Mesenteric fat pad (tissue), 1 donor: ENCODE results near the gene PGM2L1. TPM values are rescaled to one million over a fixed set of nuclear protein-coding genes. Genes with fewer than 3 reads are reported as not detected.

Source experiments
- DNase-seq: peaks from one replicate; pipeline ENCODE4 v3.0.0-alpha.2; 2020; ENCODE audit warnings: low spot score
- microRNA-seq: library from miRNA; unstranded; fragments of <30 nt; microRNA quantifications from one replicate; pipeline ENCODE4 v1.2.0, GENCODE V29; 2020; ENCODE audit warnings: borderline number of aligned reads
- total RNA-seq: library from RNA; stranded (reverse); fragmentation: NEBNext Ultra II Directional; extraction: Animal tissue kit (Norgen Biotek cat#: 25700); gene quantifications from one replicate; pipeline ENCODE4 v1.2.1, GENCODE V29; 2021
- donor health status: DM: yes; HTN: yes; CAD: no.

Gene PGM2L1
- total RNA-seq, 1 donor from 2014 or later = 2.8 TPM

GRCh38 chr11:74307434-74307833, 90.8 kb downstream of the PGM2L1 start:
- DNase-seq = no peak

DNA sequence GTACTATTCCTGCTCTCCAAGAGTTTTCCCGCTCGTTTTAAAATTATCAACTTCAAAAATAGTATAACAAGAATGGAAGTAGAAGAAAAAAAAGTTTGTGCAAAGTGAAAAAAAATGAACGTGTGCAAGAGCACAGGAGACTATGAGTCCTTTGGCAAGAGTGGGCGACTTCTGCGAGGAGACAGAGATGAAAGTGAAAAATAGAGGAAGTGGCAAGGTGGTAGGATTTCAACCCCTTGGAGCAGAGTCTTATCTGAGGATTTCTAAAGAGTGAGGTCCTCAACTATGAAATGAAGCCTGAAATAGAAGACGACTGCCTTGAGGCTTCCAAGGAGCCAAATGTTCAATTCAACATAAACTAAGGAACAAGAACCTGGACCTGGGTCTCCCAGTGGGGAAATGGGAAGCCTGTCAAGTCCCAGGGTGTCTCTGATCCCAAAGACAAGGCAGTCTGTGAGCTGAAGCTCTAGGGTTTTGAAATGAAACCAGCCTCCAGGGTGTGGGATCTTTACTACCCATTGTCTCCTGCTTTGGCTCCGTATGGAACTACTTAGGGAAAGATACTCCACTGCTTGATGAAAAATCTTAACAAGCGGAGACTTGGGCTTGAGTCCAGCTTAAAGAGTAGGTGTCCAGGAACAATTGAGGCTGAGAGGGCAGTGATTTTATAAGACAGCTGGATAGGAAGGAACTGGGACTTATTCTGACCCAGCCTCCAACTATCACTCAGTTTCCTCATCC, 91.6 kb downstream of the PGM2L1 start:
- no peak for DNase-seq

- DNase-seq = no peak
These were observed 99.2 kb downstream of the PGM2L1 start for GRCh38 chr11:74299015-74299414.

DNA sequence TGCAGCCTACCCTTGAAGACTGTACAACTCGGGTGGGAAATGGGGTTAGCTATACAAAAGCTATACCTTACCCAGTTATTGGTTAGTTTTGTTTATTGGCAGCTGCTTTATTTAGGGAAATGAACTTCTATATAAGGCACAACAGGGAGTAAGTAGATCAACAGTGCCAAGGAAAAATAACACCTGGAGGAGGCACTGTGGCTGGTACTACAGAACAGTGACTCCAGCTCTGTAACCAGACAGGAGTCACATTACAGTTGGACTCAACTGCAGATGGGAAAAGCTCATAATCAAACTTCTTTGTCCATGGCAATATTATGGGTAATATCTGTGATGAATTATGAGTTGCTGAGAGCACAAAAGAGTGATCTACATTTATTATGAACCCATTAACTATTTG, 100.7 kb downstream of the PGM2L1 start:
- DNase-seq = no peak

DNA sequence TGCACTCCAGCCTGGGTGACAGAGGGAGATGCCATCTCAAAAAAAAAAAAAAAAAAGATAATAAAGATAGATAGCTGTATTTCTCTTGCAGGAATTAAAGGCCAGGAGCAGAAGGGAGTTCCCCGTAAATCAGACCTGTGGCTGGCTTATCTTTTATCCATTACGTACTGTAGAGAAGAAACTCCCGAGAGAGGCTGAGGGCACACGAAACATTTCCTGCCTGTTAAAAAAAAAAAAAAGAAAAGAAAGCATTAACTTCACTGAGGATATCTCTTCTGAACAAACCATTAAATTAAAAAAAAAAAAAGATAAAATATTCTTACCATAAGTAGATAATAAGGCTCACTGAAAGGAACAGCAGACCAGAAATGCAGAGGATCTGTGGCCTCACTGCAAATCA, 109.3 kb downstream of the PGM2L1 start:
- no peak for DNase-seq

GRCh38 chr11:74288161-74288560, 110.1 kb downstream of the PGM2L1 start:
- DNase-seq = no peak

GRCh38 chr11:74284466-74284865, 113.8 kb downstream of the PGM2L1 start:
- no peak for DNase-seq

DNA sequence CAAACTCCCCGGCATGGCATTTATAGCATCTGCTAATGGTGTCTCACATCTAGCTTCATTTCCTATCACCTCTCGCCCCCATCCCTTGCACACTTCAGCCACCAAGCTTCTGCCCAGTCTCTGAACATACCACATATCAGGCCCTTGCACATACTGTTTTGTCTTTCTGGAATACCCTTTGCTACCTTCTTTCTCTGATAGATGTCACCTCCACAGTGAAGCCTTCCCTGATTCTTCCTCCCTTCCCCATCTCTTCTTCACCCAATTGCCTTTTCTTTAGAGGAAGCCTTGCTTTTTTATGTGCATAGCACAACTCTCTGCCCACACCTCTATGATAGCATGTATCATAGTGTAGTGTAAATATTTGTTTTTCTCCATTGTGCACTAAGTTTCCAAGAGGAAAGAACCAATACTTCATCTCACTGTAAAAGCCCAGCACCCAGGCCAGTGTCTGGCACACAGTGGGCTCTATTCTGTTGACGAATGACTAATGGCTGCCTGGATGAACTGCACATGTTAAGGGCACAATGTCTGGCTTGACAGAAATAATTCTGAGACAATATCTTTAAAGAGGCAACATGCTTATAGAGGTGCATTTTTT, 114.6 kb downstream of the PGM2L1 start:
- no peak for DNase-seq

DNA sequence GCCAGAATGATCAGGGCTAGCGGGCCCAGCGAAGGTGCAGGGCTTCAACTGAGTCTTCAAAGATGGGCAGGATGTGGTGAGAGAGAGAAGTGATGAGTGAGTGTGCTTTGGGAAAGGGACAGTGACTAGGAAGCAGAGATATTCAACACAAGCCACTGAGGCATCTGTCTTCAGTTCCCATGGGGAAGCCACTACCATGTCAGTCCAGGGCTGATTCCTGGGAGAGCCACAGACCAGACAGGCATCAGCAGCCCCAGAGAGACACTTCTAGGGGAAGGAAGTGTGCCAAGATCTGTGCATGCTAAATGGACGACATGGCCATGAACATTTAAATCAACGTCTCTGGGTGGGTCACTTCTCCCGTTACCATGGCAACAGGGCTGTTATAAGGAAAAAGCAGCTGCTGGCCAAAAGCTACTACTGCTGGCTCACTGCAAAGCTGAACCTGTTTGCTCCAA, 115.3 kb downstream of the PGM2L1 start:
- no peak for DNase-seq

GRCh38 chr11:74282421-74282820, 115.8 kb downstream of the PGM2L1 start:
- DNase-seq = no peak

- DNase-seq = no peak
These were observed 117.7 kb downstream of the PGM2L1 start for GRCh38 chr11:74280494-74280893.

Small RNA genes within 50 kb of the gene (microRNA-seq; reads per million reads assigned to microRNA genes)
- gene MIR548AL = not detected

Other genes with a start within 250 kb of the PGM2L1 start
- 18.0 TPM for gene C2CD3, start 227.4 kb downstream of the PGM2L1 start, total RNA-seq
- 35.4 TPM for gene PPME1, start 227.1 kb downstream of the PGM2L1 start, total RNA-seq
- 1.0 TPM for gene P4HA3, start 86.8 kb downstream of the PGM2L1 start, total RNA-seq
- 13.3 TPM for gene KCNE3, start 69.1 kb upstream of the PGM2L1 start, total RNA-seq
- 1.3 TPM for gene LIPT2, start 95.3 kb upstream of the PGM2L1 start, total RNA-seq
- 12.5 TPM for gene POLD3, start 194.1 kb upstream of the PGM2L1 start, total RNA-seq